H9 (cell line): Measurements from ENCODE around the gene MEIS3. TPM values are rescaled to one million over a fixed set of nuclear protein-coding genes. Genes with fewer than 3 reads are reported as not detected.

Source experiments
- DNase-seq: peaks from one replicate; pipeline ENCODE4 v3.0.0-alpha.2; 2017
- H2AFZ ChIP-seq: one replicate; pipeline ENCODE4 v1.6.1; 2013; ENCODE audit warnings: mild to moderate bottlenecking, low read length, control low read depth, moderate library complexity
- H2AK5ac ChIP-seq: 2 replicates; pipeline ENCODE4 v1.6.1; 2013; ENCODE audit warnings: low read length, control low read depth, mixed read lengths; ENCODE audit not compliant: insufficient read length
- H2BK120ac ChIP-seq: one replicate; pipeline ENCODE4 v1.6.1; 2013; ENCODE audit warnings: low read depth, mild to moderate bottlenecking, low read length, control low read depth, inconsistent platforms; ENCODE audit not compliant: poor library complexity, severe bottlenecking
- H2BK12ac ChIP-seq: 2 replicates; pipeline ENCODE4 v1.6.1; 2013; ENCODE audit warnings: low read length, control low read depth, mixed read lengths, low read depth; ENCODE audit not compliant: insufficient read length
- H2BK15ac ChIP-seq: 2 replicates; pipeline ENCODE4 v1.6.1; 2013; ENCODE audit warnings: low read depth, low read length, control low read depth
- H2BK20ac ChIP-seq: one replicate; pipeline ENCODE4 v1.6.1; 2013; ENCODE audit warnings: low read depth, mild to moderate bottlenecking, low read length, control low read depth, inconsistent platforms; ENCODE audit not compliant: poor library complexity, severe bottlenecking
- H2BK5ac ChIP-seq: 2 replicates; pipeline ENCODE4 v1.6.1; 2013; ENCODE audit warnings: low read length, control low read depth, mixed read lengths; ENCODE audit not compliant: insufficient read length
- H3K14ac ChIP-seq: 2 replicates; pipeline ENCODE4 v1.6.1; 2013; ENCODE audit warnings: low read length, control low read depth; ENCODE audit not compliant: insufficient read depth
- H3K18ac ChIP-seq: 2 replicates; pipeline ENCODE4 v1.6.1; 2013; ENCODE audit warnings: low read depth, mild to moderate bottlenecking, mixed read lengths, low read length, control low read depth; ENCODE audit not compliant: insufficient read length
- H3K23ac ChIP-seq: 2 replicates; pipeline ENCODE4 v1.6.1; 2013; ENCODE audit warnings: low read length, control low read depth, mixed read lengths, low read depth; ENCODE audit not compliant: insufficient read length
- H3K23me2 ChIP-seq: 2 replicates; pipeline ENCODE4 v1.6.1; 2013; ENCODE audit warnings: low read depth, mild to moderate bottlenecking, mixed read lengths, low read length, control low read depth; ENCODE audit not compliant: insufficient read length, poor library complexity, severe bottlenecking
- H3K27ac ChIP-seq: 2 replicates; pipeline ENCODE4 v1.5.1; 2013; ENCODE audit warnings: low read length, control low read depth, mixed read lengths, low read depth; ENCODE audit not compliant: insufficient read length
- H3K27me3 ChIP-seq: 2 replicates; pipeline ENCODE4 v1.6.1; 2013; ENCODE audit warnings: low read length, control low read depth, inconsistent platforms; ENCODE audit not compliant: insufficient read depth
- H3K4ac ChIP-seq: 2 replicates; pipeline ENCODE4 v1.6.1; 2013; ENCODE audit warnings: low read depth, mild to moderate bottlenecking, control low read depth, inconsistent platforms, low read length, moderate library complexity
- H3K4me1 ChIP-seq: 2 replicates; pipeline ENCODE4 v1.6.1; 2013; ENCODE audit warnings: low read length, control low read depth, inconsistent platforms; ENCODE audit not compliant: insufficient read depth
- H3K4me2 ChIP-seq: 2 replicates; pipeline ENCODE4 v1.6.1; 2013; ENCODE audit warnings: low read length, control low read depth, mixed read lengths; ENCODE audit not compliant: insufficient read length, insufficient read depth
- H3K56ac ChIP-seq: 2 replicates; pipeline ENCODE4 v1.6.1; 2013; ENCODE audit warnings: low read depth, mild to moderate bottlenecking, mixed read lengths, low read length, control low read depth; ENCODE audit not compliant: insufficient read length
- H3K79me1 ChIP-seq: 2 replicates; pipeline ENCODE4 v1.6.1; 2013; ENCODE audit warnings: low read depth, mild to moderate bottlenecking, moderate library complexity, low read length, control low read depth, inconsistent platforms; ENCODE audit not compliant: insufficient read depth, poor library complexity, severe bottlenecking
- H3K79me2 ChIP-seq: 2 replicates; pipeline ENCODE4 v1.6.1; 2013; ENCODE audit warnings: low read length, control low read depth, inconsistent platforms; ENCODE audit not compliant: insufficient read depth
- H3K9ac ChIP-seq: 2 replicates; pipeline ENCODE4 v1.6.1; 2013; ENCODE audit warnings: low read length, control low read depth, mixed read lengths; ENCODE audit not compliant: insufficient read length; ENCODE audit errors: extremely low read depth
- H3K9me3 ChIP-seq: one replicate; pipeline ENCODE4 v1.6.1; 2013; ENCODE audit warnings: low read depth, low read length, inconsistent platforms; ENCODE audit not compliant: control insufficient read depth
- H3T11ph ChIP-seq: one replicate; pipeline ENCODE4 v1.6.1; 2013; ENCODE audit warnings: mild to moderate bottlenecking, low read length, control low read depth, inconsistent platforms
- H4K20me1 ChIP-seq: one replicate; pipeline ENCODE4 v1.6.1; 2013; ENCODE audit not compliant: control insufficient read depth, insufficient read length, insufficient read depth
- H4K5ac ChIP-seq: 2 replicates; pipeline ENCODE4 v1.6.1; 2013; ENCODE audit warnings: low read depth, mild to moderate bottlenecking, mixed read lengths, low read length, control low read depth; ENCODE audit not compliant: insufficient read length
- H4K8ac ChIP-seq: replicated peaks from 2 replicates; pipeline ENCODE4 v1.6.1; 2013; ENCODE audit warnings: low read length, control low read depth, mixed read lengths, low read depth; ENCODE audit not compliant: insufficient read length
- H4K91ac ChIP-seq: 2 replicates; pipeline ENCODE4 v1.6.1; 2013; ENCODE audit warnings: low read depth, mild to moderate bottlenecking, moderate library complexity, mixed read lengths, low read length, control low read depth; ENCODE audit not compliant: insufficient read length
- H3K27ac Mint-ChIP-seq, 3 experiments: 2 replicates in 2 of 3; 3 replicates in 1 of 3; pipeline ENCODE4 v1.8.0; 2020 to 2021; ENCODE audit warnings: mixed read lengths in 3 of 3, mild to moderate bottlenecking in 1 of 3, moderate library complexity in 1 of 3
- H3K27me3 Mint-ChIP-seq: 2 replicates; pipeline ENCODE4 v1.8.0; 2021; ENCODE audit warnings: low read depth, mild to moderate bottlenecking, moderate library complexity, mixed read lengths
- H3K36me3 Mint-ChIP-seq, 3 experiments: 2 replicates in 2 of 3; 3 replicates in 1 of 3; pipeline ENCODE4 v1.8.0; 2020 to 2021; ENCODE audit warnings: low read depth in 3 of 3, mixed read lengths in 3 of 3; ENCODE audit not compliant: insufficient read depth in 1 of 3
- H3K4me1 Mint-ChIP-seq, 2 experiments: 2 replicates each; pipeline ENCODE4 v1.8.0; 2020; ENCODE audit warnings: mixed read lengths in 2 of 2
- H3K4me3 Mint-ChIP-seq, 2 experiments: 2 replicates in 1 of 2; 3 replicates in 1 of 2; pipeline ENCODE4 v1.8.0; 2020 to 2021; ENCODE audit warnings: mild to moderate bottlenecking in 2 of 2, mixed read lengths in 2 of 2, moderate library complexity in 1 of 2
- H3K9me3 Mint-ChIP-seq, 2 experiments: 2 replicates in 1 of 2; 3 replicates in 1 of 2; pipeline ENCODE4 v1.8.0; 2020; ENCODE audit warnings: mild to moderate bottlenecking in 2 of 2, mixed read lengths in 2 of 2, moderate library complexity in 1 of 2
- CTCF ChIP-seq: fragments of 200-600 bp; sonication (generic); conservative IDR thresholded peaks from 3 replicates; pipeline ENCODE4 v1.8.0; 2021; ENCODE audit warnings: antibody characterized with exemption, mild to moderate bottlenecking
- WGBS: extraction: QIAGEN DNeasy Blood & Tissue Kit; methylation state at CpG from one replicate; pipeline ENCODE4 v1.1.7; 2013; ENCODE audit warnings: missing lambda C conversion rate, low lambda C conversion rate, mixed read lengths; ENCODE audit not compliant: insufficient read length; ENCODE audit errors: extremely low coverage; 5-methylcytosine and 5-hydroxymethylcytosine counted together
- total RNA-seq: library from RNA; stranded (reverse); gene quantifications from 2 replicates; pipeline ENCODE4 v1.2.1, GENCODE V29; 2021

MEIS3 gene
- total RNA-seq, 1 experiment from 2014 or later: 44.0 TPM

- Histone ChIP-seq H2BK15ac (no peak overlapping the region), H3K23ac (no peak overlapping the region), H4K91ac (no peak overlapping the region), H3K9ac (no peak overlapping the region), H4K8ac (no peak overlapping the region), H2BK5ac (no peak overlapping the region), H2BK12ac (no peak overlapping the region), H4K5ac (no peak overlapping the region), H2BK120ac (no peak overlapping the region), H2AK5ac (no peak overlapping the region), H3K27ac (no peak overlapping the region), H3K27me3 (no peaks in the 10 kb centered on the region), H3K4ac (no peak overlapping the region), H2AFZ (no peak overlapping the region), H3K56ac (no peak overlapping the region), H3K79me1 (no peaks in the 10 kb centered on the region), H2BK20ac (no peak overlapping the region), H3K23me2 (no peaks in the 10 kb centered on the region), H3T11ph (no peak overlapping the region), H3K4me1 (no peaks in the 10 kb centered on the region), H4K20me1 (no peaks in the 10 kb centered on the region), H3K4me2 (no peak overlapping the region), H3K79me2 (no peaks in the 10 kb centered on the region), H3K14ac (no peak overlapping the region; the same call in 1 of the 2 replicates), H3K18ac (no peak overlapping the region), H3K9me3 (no peaks in the 10 kb centered on the region)
- TF ChIP-seq CTCF: no peak
- no CpG with 5 or more reads among the region's 22 CpGs for WGBS
- no peaks in the 10 kb centered on the region for H3K27me3 Mint-ChIP-seq
- peaks cover 32 to 77% (median 52%) of the 10 kb centered on the region in 3 experiments; a peak in 6 of 7 replicates for H3K36me3 Mint-ChIP-seq
- no peak overlapping the region for H3K27ac Mint-ChIP-seq
- DNase-seq: no peak
- H3K4me1 Mint-ChIP-seq: no peaks in the 10 kb centered on the region
- no peak overlapping the region for H3K4me3 Mint-ChIP-seq
- H3K9me3 Mint-ChIP-seq: no peaks in the 10 kb centered on the region
Observed at GRCh38 chr19:47372603-47373002, 46.7 kb downstream of the MEIS3 start.
